ENCODE measurements around the gene PMCH. TPM values are rescaled to one million over a fixed set of nuclear protein-coding genes. Genes with fewer than 3 reads are reported as not detected.

Gene PMCH
- total and polyA plus RNA-seq, 7 donors: not detected

DNA sequence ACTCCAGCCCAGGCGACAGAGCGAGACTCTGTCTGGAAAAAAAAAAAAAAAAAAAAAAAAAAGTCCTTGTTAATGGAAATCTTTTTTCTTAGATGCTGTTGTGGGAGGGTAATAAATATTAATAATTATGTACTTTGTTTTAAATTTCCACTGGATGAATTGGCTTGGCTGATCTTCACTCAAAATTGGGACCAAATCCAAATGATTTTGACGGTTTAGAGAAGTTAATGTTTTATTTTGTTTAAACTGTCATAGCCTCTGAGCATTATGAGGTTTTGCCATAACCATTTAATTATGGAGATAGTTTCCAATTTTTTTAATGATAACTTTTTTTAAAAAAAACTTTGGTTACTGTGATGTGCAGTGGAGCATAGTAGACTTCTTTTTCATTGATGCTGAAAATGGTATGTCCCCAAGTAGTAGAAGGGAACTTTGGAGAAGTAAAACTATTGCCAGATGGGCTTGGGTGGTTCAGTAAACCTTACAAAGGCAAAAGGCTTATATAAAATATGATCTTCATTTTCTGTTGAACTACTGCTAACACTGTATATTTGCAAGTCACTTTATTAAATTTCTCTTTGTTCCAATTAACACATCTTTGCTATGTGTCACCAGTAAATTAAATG, 3.9 kb upstream of the PMCH start:
- WGBS, 3 donors: 69 to 78% (median 74%) methylated on average over 3 of the region's 3 CpGs
- H3K4me1 ChIP-seq: no peaks in the 10 kb centered on the region
- intact Hi-C loops (cut with DNase I): no loop called here
- no peak overlapping the region for H3K27ac ChIP-seq
- H3K36me3 ChIP-seq (ENCODE audit: insufficient read depth in 1 of 2, low read depth in 1 of 2): no peaks in the 10 kb centered on the region
- DNase-seq: no peak
- no peak for ATAC-seq
- H3K27me3 ChIP-seq (ENCODE audit: insufficient read depth in 3 of 3, low read length in 2 of 3): no peaks in the 10 kb centered on the region
- H3K4me3 ChIP-seq: no peak overlapping the region
- TF ChIP-seq, protein P1, sequence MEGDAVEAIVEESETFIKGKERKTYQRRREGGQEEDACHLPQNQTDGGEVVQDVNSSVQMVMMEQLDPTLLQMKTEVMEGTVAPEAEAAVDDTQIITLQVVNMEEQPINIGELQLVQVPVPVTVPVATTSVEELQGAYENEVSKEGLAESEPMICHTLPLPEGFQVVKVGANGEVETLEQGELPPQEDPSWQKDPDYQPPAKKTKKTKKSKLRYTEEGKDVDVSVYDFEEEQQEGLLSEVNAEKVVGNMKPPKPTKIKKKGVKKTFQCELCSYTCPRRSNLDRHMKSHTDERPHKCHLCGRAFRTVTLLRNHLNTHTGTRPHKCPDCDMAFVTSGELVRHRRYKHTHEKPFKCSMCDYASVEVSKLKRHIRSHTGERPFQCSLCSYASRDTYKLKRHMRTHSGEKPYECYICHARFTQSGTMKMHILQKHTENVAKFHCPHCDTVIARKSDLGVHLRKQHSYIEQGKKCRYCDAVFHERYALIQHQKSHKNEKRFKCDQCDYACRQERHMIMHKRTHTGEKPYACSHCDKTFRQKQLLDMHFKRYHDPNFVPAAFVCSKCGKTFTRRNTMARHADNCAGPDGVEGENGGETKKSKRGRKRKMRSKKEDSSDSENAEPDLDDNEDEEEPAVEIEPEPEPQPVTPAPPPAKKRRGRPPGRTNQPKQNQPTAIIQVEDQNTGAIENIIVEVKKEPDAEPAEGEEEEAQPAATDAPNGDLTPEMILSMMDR (IDR thresholded peaks at IDR 0.05): no peak
- H3K9me3 ChIP-seq: no peaks in the 10 kb centered on the region

DNA sequence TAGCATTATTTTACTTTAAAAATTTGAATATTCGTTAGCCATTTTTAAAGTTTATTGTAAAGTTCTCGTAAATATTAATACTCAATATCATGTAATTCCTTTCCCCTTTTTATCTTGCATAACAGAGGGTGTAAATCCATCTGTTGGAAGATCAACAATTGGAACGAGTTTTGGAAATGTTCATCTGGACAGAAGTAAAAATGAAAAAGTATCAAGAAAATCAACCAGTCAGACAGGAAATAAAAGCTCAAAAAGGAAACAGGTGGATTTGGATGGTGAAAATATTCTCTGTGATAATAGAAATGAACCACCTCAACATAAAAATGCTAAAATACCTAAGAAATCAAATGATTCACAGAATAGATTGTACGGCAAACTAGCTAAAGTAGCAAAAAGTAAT, 1.8 kb downstream of the PMCH start:
- TF ChIP-seq, protein P1 (IDR thresholded peaks at IDR 0.05): no peak
- no peak for DNase-seq

DNA sequence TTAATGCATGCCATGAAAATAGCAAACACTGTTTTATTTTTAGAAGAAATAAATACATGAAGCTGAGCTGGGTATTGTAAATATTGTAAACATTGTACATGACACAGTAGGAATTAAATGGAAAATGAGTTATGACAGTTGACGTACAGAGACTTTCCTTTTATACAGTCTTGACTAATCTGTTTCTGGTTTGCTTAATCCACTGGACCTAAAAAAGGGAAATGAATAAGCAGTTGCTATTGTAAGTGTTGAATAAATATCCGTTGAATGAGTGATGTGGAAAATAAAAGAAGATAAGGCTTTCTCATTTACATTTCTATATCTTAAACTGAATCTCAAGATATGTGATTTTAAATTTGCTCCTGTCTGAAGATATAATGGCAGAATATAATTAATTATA, 15.0 kb downstream of the PMCH start:
- intact Hi-C loops (cut with DNase I): no loop called here
- Histone ChIP-seq H3K4me1 (no peaks in the 10 kb centered on the region), H3K9me3 (no peaks in the 10 kb centered on the region), H3K36me3 (ENCODE audit: insufficient read depth in 1 of 2, low read depth in 1 of 2) (no peaks in the 10 kb centered on the region), H3K27ac (no peak overlapping the region), H3K27me3 (ENCODE audit: insufficient read depth in 3 of 3, low read length in 2 of 3) (no peaks in the 10 kb centered on the region), H3K4me3 (no peak overlapping the region)
- DNase-seq: no peak
- 55 to 74% (median 73%) methylated on average over 2 of the region's 2 CpGs for WGBS, 3 donors
- TF ChIP-seq, protein P1 (IDR thresholded peaks at IDR 0.05): no peak
- ATAC-seq: peak in 1 of 4 donors; percentile 67

More for the DNA sequence above, 1.8 kb downstream of the PMCH start:
- H3K27me3 ChIP-seq (ENCODE audit: insufficient read depth in 3 of 3, low read length in 2 of 3): no peaks in the 10 kb centered on the region
- no peaks in the 10 kb centered on the region for H3K36me3 ChIP-seq (ENCODE audit: insufficient read depth in 1 of 2, low read depth in 1 of 2)
- H3K27ac ChIP-seq: no peak overlapping the region
- H3K9me3 ChIP-seq: no peaks in the 10 kb centered on the region
- WGBS, 3 donors: 56 to 77% (median 60%) methylated on average over 4 of the region's 4 CpGs
- no peak for ATAC-seq
- intact Hi-C loops (cut with DNase I): no loop called here
- no peaks in the 10 kb centered on the region for H3K4me1 ChIP-seq
- no peak overlapping the region for H3K4me3 ChIP-seq

DNA sequence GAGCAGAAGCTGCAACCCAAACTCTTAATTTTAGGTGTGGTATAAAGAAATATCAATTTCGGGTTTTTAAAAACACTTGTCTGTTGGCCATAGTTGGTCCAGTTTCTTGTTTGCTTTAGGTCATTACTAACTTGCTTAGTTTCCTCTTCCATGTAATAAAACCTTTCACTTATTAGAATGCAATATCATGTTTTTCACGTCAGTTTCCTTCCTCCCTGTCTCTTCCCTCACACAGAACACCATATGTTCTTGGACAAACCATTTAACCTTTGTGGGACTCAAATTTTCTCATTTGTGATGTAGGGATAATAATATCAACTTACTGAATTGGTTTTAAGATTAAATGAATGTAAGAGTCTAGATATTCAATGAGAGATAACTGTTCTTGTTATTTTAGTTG, 22.9 kb downstream of the PMCH start:
- ATAC-seq: no peak
- Histone ChIP-seq H3K36me3 (ENCODE audit: insufficient read depth in 1 of 2, low read depth in 1 of 2) (no peaks in the 10 kb centered on the region), H3K27me3 (ENCODE audit: insufficient read depth in 3 of 3, low read length in 2 of 3) (no peaks in the 10 kb centered on the region), H3K4me1 (no peaks in the 10 kb centered on the region), H3K27ac (no peak overlapping the region), H3K9me3 (no peaks in the 10 kb centered on the region), H3K4me3 (no peak overlapping the region)
- DNase-seq: no peak
- WGBS, 3 donors: 86 to 94% (median 88%) methylated on average over 2 of the region's 2 CpGs
- TF ChIP-seq, protein P1 (IDR thresholded peaks at IDR 0.05): no peak
- intact Hi-C loops (cut with DNase I): loop anchor here (5.0 to 10.0 kb wide), 2 partner anchors 190 to 308 kb away; partner anchors contain the start of gene IGF1 (in 2 of the 2)

DNA sequence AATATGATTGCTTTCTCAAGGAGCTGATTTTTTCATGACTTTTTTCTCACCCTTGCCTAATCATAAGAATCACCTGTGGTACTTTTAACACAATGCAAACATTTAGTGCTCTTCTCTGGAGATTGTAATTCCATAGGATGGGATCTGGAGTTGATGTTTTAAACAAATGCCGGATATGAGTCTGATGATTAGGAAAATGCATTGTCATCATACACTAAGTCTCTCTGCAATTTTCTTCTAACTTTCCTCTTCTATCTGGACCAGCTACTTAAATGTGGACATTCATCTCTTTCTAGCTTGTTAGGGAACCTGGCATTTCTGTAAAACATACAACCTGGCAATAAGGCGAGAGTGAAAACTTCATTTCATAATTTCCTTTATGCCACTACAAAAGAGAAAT, 23.5 kb downstream of the PMCH start:
- Histone ChIP-seq H3K9me3 (no peaks in the 10 kb centered on the region), H3K27ac (no peak overlapping the region), H3K4me1 (no peaks in the 10 kb centered on the region), H3K4me3 (no peak overlapping the region), H3K27me3 (ENCODE audit: insufficient read depth in 3 of 3, low read length in 2 of 3) (no peaks in the 10 kb centered on the region), H3K36me3 (ENCODE audit: insufficient read depth in 1 of 2, low read depth in 1 of 2) (no peaks in the 10 kb centered on the region)
- 86 to 95% (median 90%) methylated on average over 2 of the region's 2 CpGs for WGBS, 3 donors
- TF ChIP-seq, protein P1 (IDR thresholded peaks at IDR 0.05): no peak
- no peak for ATAC-seq
- intact Hi-C loops (cut with DNase I): loop anchor here (5.0 to 10.0 kb wide), 2 partner anchors 191 to 308 kb away; partner anchors contain the start of gene IGF1 (in 2 of the 2)
- no peak for DNase-seq
